ENCODE data around the gene TNK2.

- TF ChIP-seq CTCF (IDR thresholded peaks at IDR 0.05) = no peak
- TF ChIP-seq POLR2A (IDR thresholded peaks at IDR 0.05) = no peak
Measured at GRCh38 chr3:195921334-195921791, 13.0 kb upstream of the TNK2 start.
